ENCODE measurements around the gene JPH3.
"Not testable (repeated sequence)": the region's sequence is repeated elsewhere in the genome, so short reads cannot be mapped to it uniquely, and the experiment has no call there.

Gene JPH3

DNA sequence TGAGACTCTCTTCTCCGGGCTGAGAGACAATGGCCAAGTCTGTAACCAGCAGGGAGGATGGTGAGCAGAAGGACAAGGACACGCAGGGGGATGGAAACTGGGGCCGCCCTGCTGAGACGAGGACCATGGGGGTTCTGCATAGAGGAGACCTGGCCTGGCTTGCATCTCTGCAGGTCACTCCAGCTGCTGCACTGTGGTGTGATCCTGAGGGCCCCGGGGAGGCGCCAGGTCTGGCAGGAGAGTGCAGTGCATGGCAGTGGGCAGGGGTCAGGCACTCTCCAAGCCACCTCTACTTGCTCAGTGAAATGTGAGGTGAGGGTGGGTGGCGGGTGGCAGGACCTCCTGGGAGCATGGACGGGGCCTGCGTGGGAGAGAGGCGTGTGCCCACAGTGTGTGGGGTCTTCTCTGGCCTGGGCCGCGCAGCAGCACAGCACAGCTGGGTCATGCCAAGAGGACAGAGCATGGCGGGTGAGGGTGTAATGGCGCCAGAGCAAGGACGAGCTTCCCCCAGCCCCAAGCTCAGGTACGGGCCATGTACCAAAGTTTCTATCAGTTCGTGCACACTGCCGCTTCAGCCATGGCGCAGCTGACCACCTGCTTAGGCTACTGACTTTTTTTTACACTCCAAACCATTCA, 120.4 kb downstream of the JPH3 start:
- TF ChIP-seq, protein P1, sequence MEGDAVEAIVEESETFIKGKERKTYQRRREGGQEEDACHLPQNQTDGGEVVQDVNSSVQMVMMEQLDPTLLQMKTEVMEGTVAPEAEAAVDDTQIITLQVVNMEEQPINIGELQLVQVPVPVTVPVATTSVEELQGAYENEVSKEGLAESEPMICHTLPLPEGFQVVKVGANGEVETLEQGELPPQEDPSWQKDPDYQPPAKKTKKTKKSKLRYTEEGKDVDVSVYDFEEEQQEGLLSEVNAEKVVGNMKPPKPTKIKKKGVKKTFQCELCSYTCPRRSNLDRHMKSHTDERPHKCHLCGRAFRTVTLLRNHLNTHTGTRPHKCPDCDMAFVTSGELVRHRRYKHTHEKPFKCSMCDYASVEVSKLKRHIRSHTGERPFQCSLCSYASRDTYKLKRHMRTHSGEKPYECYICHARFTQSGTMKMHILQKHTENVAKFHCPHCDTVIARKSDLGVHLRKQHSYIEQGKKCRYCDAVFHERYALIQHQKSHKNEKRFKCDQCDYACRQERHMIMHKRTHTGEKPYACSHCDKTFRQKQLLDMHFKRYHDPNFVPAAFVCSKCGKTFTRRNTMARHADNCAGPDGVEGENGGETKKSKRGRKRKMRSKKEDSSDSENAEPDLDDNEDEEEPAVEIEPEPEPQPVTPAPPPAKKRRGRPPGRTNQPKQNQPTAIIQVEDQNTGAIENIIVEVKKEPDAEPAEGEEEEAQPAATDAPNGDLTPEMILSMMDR (conservative IDR thresholded peaks at IDR 0.05; ENCODE audit: low read depth, low read length): no peak
- no peak overlapping the region for H3K4me3 ChIP-seq (ENCODE audit: low read length)

GRCh38 chr16:87723226-87723623, 120.9 kb downstream of the JPH3 start:
- H3K4me3 ChIP-seq (ENCODE audit: low read length): no peak overlapping the region
- TF ChIP-seq, protein P1 (conservative IDR thresholded peaks at IDR 0.05; ENCODE audit: low read depth, low read length): no peak
- DNase-seq (ENCODE audit: low read depth): peak; percentile 96

More for the DNA sequence above, 120.4 kb downstream of the JPH3 start:
- DNase-seq (ENCODE audit: low read depth): no peak

- no peak overlapping the region for H3K4me3 ChIP-seq (ENCODE audit: low read length)
- TF ChIP-seq, protein P1 (conservative IDR thresholded peaks at IDR 0.05; ENCODE audit: low read depth, low read length): no peak
- DNase-seq (ENCODE audit: low read depth): no peak
These were observed 122.4 kb downstream of the JPH3 start for GRCh38 chr16:87724490-87725291.

GRCh38 chr16:87725596-87726235, 123.4 kb downstream of the JPH3 start:
- no peak overlapping the region for H3K4me3 ChIP-seq (ENCODE audit: low read length)
- TF ChIP-seq, protein P1 (conservative IDR thresholded peaks at IDR 0.05; ENCODE audit: low read depth, low read length): no peak
- DNase-seq (ENCODE audit: low read depth): peak; percentile 36

DNA sequence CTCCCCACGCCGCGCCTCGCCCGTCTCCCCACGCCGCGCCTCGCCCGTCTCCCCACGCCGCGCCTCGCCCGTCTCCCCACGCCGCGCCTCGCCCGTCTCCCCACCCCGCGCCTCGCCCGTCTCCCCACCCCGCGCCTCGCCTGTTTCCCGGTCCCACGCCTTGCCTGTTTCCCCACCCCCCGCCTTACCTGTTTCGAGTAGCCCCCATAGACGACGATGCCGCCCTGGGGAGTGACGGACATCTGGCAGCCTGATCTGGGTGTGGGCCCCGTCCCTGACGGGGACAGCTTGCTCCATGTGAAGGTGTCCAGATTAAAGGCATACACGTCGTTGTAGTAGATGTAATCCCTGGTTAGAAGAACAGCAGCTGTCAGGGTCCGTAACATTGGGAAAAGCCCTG, 124.3 kb downstream of the JPH3 start:
- not testable (repeated sequence) for H3K4me3 ChIP-seq (ENCODE audit: low read length); DNase-seq (ENCODE audit: low read depth)

DNA sequence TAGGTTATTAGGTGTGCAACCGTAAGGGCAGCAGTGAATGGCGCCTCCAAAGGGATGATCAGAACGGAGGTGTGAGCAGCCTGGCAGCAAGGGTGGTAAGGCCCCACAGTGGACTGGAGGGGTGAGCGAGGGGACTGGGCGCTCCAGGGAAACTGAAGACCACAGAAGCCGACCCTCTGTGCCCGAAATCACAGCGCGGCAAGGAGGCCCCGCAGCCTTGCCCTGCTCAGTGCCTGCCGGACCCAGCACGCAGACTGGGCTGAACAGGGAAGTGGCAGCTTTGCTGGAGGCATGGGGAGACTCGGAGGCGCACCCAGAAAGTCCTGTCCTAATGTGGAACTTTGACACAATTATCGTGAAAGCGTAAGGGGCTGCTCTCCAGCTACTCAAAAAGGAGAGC, 125.0 kb downstream of the JPH3 start:
- no peak for DNase-seq (ENCODE audit: low read depth)
- no peak overlapping the region for H3K4me3 ChIP-seq (ENCODE audit: low read length)
- TF ChIP-seq, protein P1 (conservative IDR thresholded peaks at IDR 0.05; ENCODE audit: low read depth, low read length): no peak

GRCh38 chr16:87728026-87728425, 125.7 kb downstream of the JPH3 start:
- H3K4me3 ChIP-seq (ENCODE audit: low read length): no peak overlapping the region
- DNase-seq (ENCODE audit: low read depth): no peak
- TF ChIP-seq, protein P1 (conservative IDR thresholded peaks at IDR 0.05; ENCODE audit: low read depth, low read length): no peak
